Sigmoid colon (tissue), 7 donors: ENCODE measurements around the gene ZMYND10. TPM values are rescaled to one million over a fixed set of nuclear protein-coding genes. Genes with fewer than 3 reads are reported as not detected.
A peak's percentile ranks its signal among the peaks of the same experiment; 100 is the strongest.

Source experiments
- DNase-seq: peaks from one replicate; pipeline ENCODE4 v3.0.0-alpha.2; 2019
- H3K27ac ChIP-seq, 4 donors: fragments of 200-600 bp; sonication (generic); one replicate each; pipeline ENCODE4 v1.5.1; 2016 to 2019; ENCODE audit warnings: mild to moderate bottlenecking in 1 of 4
- H3K27me3 ChIP-seq, 3 donors: fragments of 200-600 bp; sonication (generic); one replicate each; pipeline ENCODE4 v1.5.1; 2019; ENCODE audit warnings: mild to moderate bottlenecking in 1 of 3
- H3K36me3 ChIP-seq, 4 donors: fragments of 200-600 bp; sonication (generic); one replicate each; pipeline ENCODE4 v1.5.1; 2016 to 2019
- H3K4me1 ChIP-seq, 4 donors: fragments of 200-600 bp; sonication (generic); one replicate each; pipeline ENCODE4 v1.5.1; 2017 to 2019
- H3K4me3 ChIP-seq, 4 donors: fragments of 200-600 bp; sonication (generic); one replicate each; pipeline ENCODE4 v1.5.1; 2017 to 2019; ENCODE audit warnings: mild to moderate bottlenecking in 2 of 4, moderate library complexity in 1 of 4
- H3K9me3 ChIP-seq, 4 donors: fragments of 200-600 bp in 3 of 4; sonication (generic) in 3 of 4; one replicate each; pipeline versions ENCODE4 v1.5.1 to v1.6.1; 2013 to 2019
- EP300 ChIP-seq, 4 donors: sonication (generic); formaldehyde crosslinking; IDR thresholded peaks; one replicate each; pipeline ENCODE4 v1.6.1; 2017; ENCODE audit warnings: antibody characterized with exemption in 4 of 4
- POLR2A ChIP-seq, 2 donors: fragments of 450-650 bp; IDR thresholded peaks; one replicate each; pipeline ENCODE4 v1.6.1; 2016; ENCODE audit warnings: antibody characterized with exemption in 2 of 2, mild to moderate bottlenecking in 2 of 2, moderate library complexity in 2 of 2
- POLR2AphosphoS5 ChIP-seq, 4 donors: sonication (generic); formaldehyde crosslinking; IDR thresholded peaks; one replicate each; pipeline ENCODE4 v1.6.1; 2017; ENCODE audit warnings: antibody characterized with exemption in 4 of 4
- WGBS, 2 donors: extraction: QIAGEN DNeasy Blood & Tissue Kit; methylation state at CpG; one replicate each; pipeline ENCODE4 v1.1.7; 2013; 5-methylcytosine and 5-hydroxymethylcytosine counted together
- intact Hi-C: fragments of 100-400 bp; cut with DNase I; formaldehyde crosslinking; loops from one replicate; pipeline ENCODE4 v1.15.1; 2023
- polyA plus RNA-seq, 3 donors: library from polyadenylated mRNA; stranded (reverse); fragments of 200-250 nt; gene quantifications; one replicate each; pipeline ENCODE4 v1.2.3, GENCODE V29; 2013
- total RNA-seq, 4 donors: library from RNA; depleted of rRNA; stranded (reverse); fragments of >200 nt; gene quantifications; one replicate each; pipeline ENCODE4 v1.1.0, GENCODE V29; 2016
- TF ChIP-seq, protein P1 (sequence below), 4 experiments: fragments of 450-650 bp in 3 of 4; fragments of 200-600 bp in 1 of 4; IDR thresholded peaks; one replicate each; pipeline ENCODE4 v1.5.1; 2016 to 2019; ENCODE audit warnings: antibody characterized with exemption in 4 of 4, mild to moderate bottlenecking in 3 of 4, moderate library complexity in 2 of 4
- donor health status: healthy with polysubstance abuse.
- donor health status: Bipolar disorder and iron deficiency.
- donor health status: healthy.

ZMYND10 gene
- total and polyA plus RNA-seq, 7 donors, result 0.77 to 1.2 TPM; not detected in 5

DNA sequence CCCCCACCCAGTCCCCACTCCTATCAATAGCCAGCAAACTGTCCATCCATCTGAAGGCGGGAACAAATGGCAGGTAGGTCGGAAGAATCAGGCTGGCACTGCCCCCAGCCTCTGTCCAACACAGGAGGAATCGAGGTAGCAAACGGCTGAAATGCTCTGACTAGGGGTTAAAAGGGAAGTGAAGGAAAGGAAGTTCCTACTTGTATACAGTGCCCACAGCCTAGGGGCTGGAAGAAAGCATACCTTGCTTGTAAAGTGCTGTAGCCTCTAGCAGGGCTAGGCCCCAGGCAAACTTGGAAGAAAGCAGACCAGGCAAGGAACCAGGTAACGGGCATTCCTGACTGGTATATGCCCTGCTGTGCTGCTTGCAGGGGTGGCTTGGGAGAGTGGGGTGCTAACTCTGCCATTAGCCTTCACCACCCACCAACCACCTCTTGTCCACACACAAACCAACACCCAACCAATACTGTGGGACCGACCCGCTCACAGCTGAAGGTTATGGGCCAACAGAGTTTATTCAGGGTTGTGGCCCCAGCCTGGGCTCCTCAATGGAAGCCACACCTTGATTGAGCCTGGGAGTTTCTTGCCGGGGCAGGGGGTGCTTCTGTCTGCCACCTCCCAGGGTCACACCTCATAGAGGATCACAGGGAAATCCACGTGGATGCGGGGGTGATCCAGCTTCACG lies 19.9 kb downstream of the ZMYND10 start:
- WGBS, 2 donors, result 85 to 87% methylated on average over 11 of the region's 11 CpGs
- Histone ChIP-seq H3K36me3 (peaks cover 9 to 32% (median 14%) of the 10 kb centered on the region in 4 donors), H3K4me1 (peaks cover 0 to 51% (median 39%) of the 10 kb centered on the region in 4 donors), H3K27me3 (no peaks in the 10 kb centered on the region), H3K4me3 (no peak overlapping the region), H3K9me3 (no peaks in the 10 kb centered on the region), H3K27ac (peak overlapping the region in 1 of 4 donors; percentile 92)
- TF ChIP-seq, protein P1, sequence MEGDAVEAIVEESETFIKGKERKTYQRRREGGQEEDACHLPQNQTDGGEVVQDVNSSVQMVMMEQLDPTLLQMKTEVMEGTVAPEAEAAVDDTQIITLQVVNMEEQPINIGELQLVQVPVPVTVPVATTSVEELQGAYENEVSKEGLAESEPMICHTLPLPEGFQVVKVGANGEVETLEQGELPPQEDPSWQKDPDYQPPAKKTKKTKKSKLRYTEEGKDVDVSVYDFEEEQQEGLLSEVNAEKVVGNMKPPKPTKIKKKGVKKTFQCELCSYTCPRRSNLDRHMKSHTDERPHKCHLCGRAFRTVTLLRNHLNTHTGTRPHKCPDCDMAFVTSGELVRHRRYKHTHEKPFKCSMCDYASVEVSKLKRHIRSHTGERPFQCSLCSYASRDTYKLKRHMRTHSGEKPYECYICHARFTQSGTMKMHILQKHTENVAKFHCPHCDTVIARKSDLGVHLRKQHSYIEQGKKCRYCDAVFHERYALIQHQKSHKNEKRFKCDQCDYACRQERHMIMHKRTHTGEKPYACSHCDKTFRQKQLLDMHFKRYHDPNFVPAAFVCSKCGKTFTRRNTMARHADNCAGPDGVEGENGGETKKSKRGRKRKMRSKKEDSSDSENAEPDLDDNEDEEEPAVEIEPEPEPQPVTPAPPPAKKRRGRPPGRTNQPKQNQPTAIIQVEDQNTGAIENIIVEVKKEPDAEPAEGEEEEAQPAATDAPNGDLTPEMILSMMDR (IDR thresholded peaks at IDR 0.05), result no peak
- TF ChIP-seq EP300 (IDR thresholded peaks at IDR 0.05) (no peak), POLR2A (IDR thresholded peaks at IDR 0.05) (no peak), POLR2AphosphoS5 (IDR thresholded peaks at IDR 0.05) (no peak)
- DNase-seq, result no peak
- intact Hi-C loops, result loop anchor here (5.0 to 10.0 kb wide), 2 partner anchors 63 to 1059 kb away; partner anchors contain the start of gene MANF

DNA sequence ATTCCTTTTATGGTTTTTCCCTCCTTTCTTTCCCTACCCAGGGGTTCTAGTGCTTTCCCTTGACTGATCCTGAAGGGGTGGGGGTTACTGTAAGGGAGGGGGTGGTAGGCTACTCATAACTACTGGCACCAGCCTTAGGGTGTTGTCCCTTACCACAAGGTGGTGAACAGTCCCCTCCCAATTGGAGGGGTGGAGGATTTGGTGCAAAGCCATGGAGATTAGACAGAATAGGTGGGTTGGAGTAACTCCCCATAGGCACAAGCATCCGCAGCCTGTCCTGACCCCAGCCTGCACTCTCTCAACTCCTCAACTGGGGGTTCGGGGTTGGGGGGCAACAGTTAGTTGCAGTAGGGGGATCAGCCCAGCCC lies 20.4 kb downstream of the ZMYND10 start:
- no peak overlapping the region for H3K4me3 ChIP-seq
- WGBS, 2 donors, result 87 to 96% methylated on average over 2 of the region's 2 CpGs
- peaks cover 0 to 57% (median 45%) of the 10 kb centered on the region in 4 donors for H3K4me1 ChIP-seq
- no peaks in the 10 kb centered on the region for H3K27me3 ChIP-seq
- TF ChIP-seq, protein P1 (IDR thresholded peaks at IDR 0.05), result no peak
- TF ChIP-seq POLR2AphosphoS5 (IDR thresholded peaks at IDR 0.05) (no peak), POLR2A (IDR thresholded peaks at IDR 0.05) (no peak), EP300 (IDR thresholded peaks at IDR 0.05) (no peak)
- intact Hi-C loops, result loop anchor here (5.0 to 10.0 kb wide), 2 partner anchors 63 to 1060 kb away; partner anchors contain the start of gene MANF
- peak overlapping the region; percentile 88 to 92 (median 92) for H3K27ac ChIP-seq
- H3K36me3 ChIP-seq, result peaks cover 4 to 27% (median 9%) of the 10 kb centered on the region in 4 donors
- no peaks in the 10 kb centered on the region for H3K9me3 ChIP-seq
- no peak for DNase-seq

DNA sequence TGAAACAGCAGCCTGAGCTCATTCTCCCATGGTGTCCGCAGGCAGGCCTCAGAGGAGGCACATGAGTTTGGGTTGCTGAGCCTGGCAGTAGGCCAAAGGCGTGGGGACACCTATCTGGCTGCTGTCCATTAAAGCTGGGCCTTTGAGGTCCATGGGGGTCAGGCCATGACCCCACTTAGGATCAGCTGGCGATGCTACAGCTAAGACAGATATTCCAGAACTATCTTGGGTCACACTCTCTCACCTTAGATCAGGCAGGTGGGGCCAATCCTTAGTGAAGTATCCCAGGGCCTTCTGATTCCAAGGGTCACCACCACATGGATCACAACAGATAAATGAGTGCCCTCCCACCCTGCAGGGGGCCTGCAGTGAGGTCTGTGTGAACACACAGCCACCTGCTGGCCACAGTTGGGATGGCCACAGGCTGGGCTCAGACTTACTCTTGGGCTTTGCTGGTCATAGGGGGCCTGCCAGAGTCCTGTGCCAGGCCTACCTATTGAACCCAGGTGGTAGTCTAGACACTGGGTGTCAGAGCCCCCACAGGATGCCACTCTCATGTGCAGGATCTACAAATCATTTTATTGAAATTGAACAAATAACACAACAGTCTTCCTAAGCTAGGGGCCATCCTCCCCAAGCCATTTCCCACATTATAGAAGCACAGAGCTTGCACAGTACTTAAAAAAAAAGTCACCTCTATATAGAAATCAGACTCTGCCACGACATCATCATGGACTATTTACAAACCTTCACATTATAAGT lies 21.0 kb downstream of the ZMYND10 start:
- intact Hi-C loops, result loop anchor here (5.0 to 10.0 kb wide), 3 partner anchors 62 to 1060 kb away; partner anchors contain the start of genes GNAT1 and MANF
- no peak for TF ChIP-seq EP300 (IDR thresholded peaks at IDR 0.05)
- TF ChIP-seq, protein P1 (IDR thresholded peaks at IDR 0.05), result peak; percentile 46 to 89 (median 84)
- DNase-seq, result no peak
- no peak overlapping the region for H3K4me3 ChIP-seq
- 51 to 61% methylated on average over 4 of the region's 4 CpGs for WGBS, 2 donors
- peak overlapping the region; percentile 88 to 92 (median 92) for H3K27ac ChIP-seq
- H3K9me3 ChIP-seq, result no peaks in the 10 kb centered on the region
- no peaks in the 10 kb centered on the region for H3K27me3 ChIP-seq
- peaks cover 0 to 25% (median 6%) of the 10 kb centered on the region in 4 donors for H3K36me3 ChIP-seq
- peaks cover 0 to 63% (median 50%) of the 10 kb centered on the region in 4 donors for H3K4me1 ChIP-seq

DNA sequence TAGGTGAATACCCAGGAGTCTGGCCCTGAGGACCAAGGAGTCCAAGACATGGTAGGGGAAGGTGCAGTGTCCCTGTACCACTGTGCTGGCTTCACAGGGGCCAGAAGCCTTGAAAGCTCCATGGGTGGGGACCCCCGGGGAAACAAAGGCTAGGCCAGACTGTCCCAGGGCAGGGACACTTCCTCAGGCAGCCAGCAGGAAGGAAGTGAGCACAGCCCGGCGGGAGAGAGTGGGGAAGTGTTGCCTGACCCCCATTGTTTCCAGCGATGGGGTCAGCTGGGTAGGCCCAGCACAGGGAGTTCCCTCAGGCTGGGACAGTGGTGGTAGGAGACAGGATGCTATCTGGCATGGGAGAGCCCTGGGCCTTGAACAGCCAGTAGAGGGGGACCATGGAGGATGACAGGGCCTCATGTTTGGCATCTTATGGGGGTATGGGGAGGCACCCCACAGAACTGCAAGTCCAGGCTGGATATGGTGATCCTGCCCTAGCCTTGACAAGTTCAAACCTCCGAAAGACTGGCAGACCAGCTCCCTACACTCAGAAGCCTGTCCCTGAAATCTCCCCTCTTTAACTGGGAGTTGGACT lies 21.8 kb downstream of the ZMYND10 start:
- Histone ChIP-seq H3K4me3 (no peak overlapping the region), H3K36me3 (peaks cover 0 to 31% (median 4%) of the 10 kb centered on the region in 4 donors), H3K9me3 (no peaks in the 10 kb centered on the region), H3K27me3 (no peaks in the 10 kb centered on the region), H3K27ac (peak overlapping the region; percentile 88 to 92 (median 92)), H3K4me1 (peaks cover 0 to 68% (median 56%) of the 10 kb centered on the region in 4 donors)
- WGBS, 2 donors, result 63 to 73% methylated on average over 5 of the region's 5 CpGs
- no peak for DNase-seq
- intact Hi-C loops, result loop anchor here (5.0 to 10.0 kb wide), 2 partner anchors 131 to 1061 kb away; partner anchors contain the start of genes GNAT1 and MANF
- TF ChIP-seq POLR2A (IDR thresholded peaks at IDR 0.05), result no peak
- TF ChIP-seq POLR2AphosphoS5 (IDR thresholded peaks at IDR 0.05), result peak; percentile 20 to 50 (median 48)
- TF ChIP-seq, protein P1 (IDR thresholded peaks at IDR 0.05), result no peak
- TF ChIP-seq EP300 (IDR thresholded peaks at IDR 0.05), result no peak
